GM20000 (cell line): ENCODE measurements around the gene EPC1.

ENCODE experiments used
- DNase-seq: peaks from one replicate; pipeline ENCODE4 v3.0.0; 2012; ENCODE audit warnings: low spot score
- CTCF ChIP-seq: IDR thresholded peaks from 2 replicates; pipeline ENCODE4 v1.5.1; 2012; ENCODE audit warnings: mild to moderate bottlenecking, control low read depth; ENCODE audit errors: extremely low read depth, missing control alignments

The EPC1 gene

GRCh38 chr10:32350811-32351350 lies 3.9 kb upstream of the EPC1 start:
- no peak for DNase-seq
- no peak for TF ChIP-seq CTCF

- no peak for DNase-seq
- TF ChIP-seq CTCF: no peak
These were observed 3.2 kb upstream of the EPC1 start for GRCh38 chr10:32349968-32350738.

GRCh38 chr10:32349199-32349585 lies 2.2 kb upstream of the EPC1 start:
- no peak for TF ChIP-seq CTCF
- no peak for DNase-seq

GRCh38 chr10:32348297-32349198 lies 1.6 kb upstream of the EPC1 start:
- TF ChIP-seq CTCF: no peak
- no peak for DNase-seq

GRCh38 chr10:32347363-32348022 lies 535 bp upstream of the EPC1 start:
- no peak for DNase-seq
- no peak for TF ChIP-seq CTCF

- peak; percentile 93 for TF ChIP-seq CTCF
- peak; percentile 96 for DNase-seq
These were observed 816 bp downstream of the EPC1 start for GRCh38 chr10:32346134-32346550.
